Measurements from ENCODE around the gene CTNNBIP1.
A peak's percentile ranks its signal among the peaks of the same experiment; 100 is the strongest.

CTNNBIP1 gene

GRCh38 chr1:9910076-9910422, at the start of gene CTNNBIP1:
TSS of gene CTNNBIP1 (minus strand) at chr1:9910269. CDS start at chr1:9872064, 38,205 bp downstream.
- no peak for TF ChIP-seq EGR1 (IDR thresholded peaks at IDR 0.05)

- TF ChIP-seq NFIC (IDR thresholded peaks at IDR 0.05) (no peak), CEBPB (IDR thresholded peaks at IDR 0.05) (no peak), YY1 (IDR thresholded peaks at IDR 0.05; ENCODE audit: low read depth) (no peak), MAX (IDR thresholded peaks at IDR 0.05) (no peak), REST (IDR thresholded peaks at IDR 0.05; ENCODE audit: low read depth) (no peak), FOXM1 (IDR thresholded peaks at IDR 0.05; ENCODE audit: borderline replicate concordance, low read depth) (no peak), TCF12 (IDR thresholded peaks at IDR 0.05; ENCODE audit: low read depth) (no peak), USF1 (IDR thresholded peaks at IDR 0.05) (no peak)
Measured at GRCh38 chr1:9957726-9958125, 47.7 kb upstream of the CTNNBIP1 start.

- TF ChIP-seq REST (IDR thresholded peaks at IDR 0.05; ENCODE audit: low read depth) = no peak
Measured at GRCh38 chr1:9946315-9946714, 36.2 kb upstream of the CTNNBIP1 start.

- peak; percentile 87 for TF ChIP-seq MAX (IDR thresholded peaks at IDR 0.05)
- TF ChIP-seq TCF12 (IDR thresholded peaks at IDR 0.05; ENCODE audit: low read depth) = peak; percentile 88; the same call in 1 of the 2 replicates
- TF ChIP-seq CEBPB (IDR thresholded peaks at IDR 0.05) = no peak
- peak; percentile 64 for TF ChIP-seq CREB1 (IDR thresholded peaks at IDR 0.05; ENCODE audit: low read depth)
- TF ChIP-seq TAF1 (IDR thresholded peaks at IDR 0.05; ENCODE audit: low read depth) = peak; percentile 87
- TF ChIP-seq EGR1 (IDR thresholded peaks at IDR 0.05) = 0 out of 2 replicates have a peak, but pooled peaks have one; percentile 5
- TF ChIP-seq NFIC (IDR thresholded peaks at IDR 0.05) = peak; percentile 53
- TF ChIP-seq YY1 (IDR thresholded peaks at IDR 0.05; ENCODE audit: low read depth) = peak; percentile 71
- no peak for TF ChIP-seq RAD21 (IDR thresholded peaks at IDR 0.05; ENCODE audit: low read depth)
- TF ChIP-seq EP300 (IDR thresholded peaks at IDR 0.05; ENCODE audit: borderline replicate concordance) = peak; percentile 46; the same call in 1 of the 2 replicates
- TF ChIP-seq REST (IDR thresholded peaks at IDR 0.05; ENCODE audit: low read depth) = peak; percentile 33; the same call in 1 of the 2 replicates
- TF ChIP-seq FOXM1 (IDR thresholded peaks at IDR 0.05; ENCODE audit: borderline replicate concordance, low read depth) = no peak
- TF ChIP-seq ZBTB7A (IDR thresholded peaks at IDR 0.05; ENCODE audit: low read depth) = no peak
- peak; percentile 61 for TF ChIP-seq USF1 (IDR thresholded peaks at IDR 0.05)
- peak; percentile 21; the same call in 1 of the 2 replicates for TF ChIP-seq TEAD4 (IDR thresholded peaks at IDR 0.05)
Measured at GRCh38 chr1:9942939-9943788, 33.1 kb upstream of the CTNNBIP1 start, which contains the start of the genes LZIC and NMNAT1. TSS of gene LZIC (minus strand) at chr1:9943391. CDS start at chr1:9936619, 6,772 bp downstream. TSS of gene NMNAT1 (plus strand) at chr1:9943475. CDS start at chr1:9972074, 28,599 bp downstream.
